ENCODE results near the gene RABGGTA.

Gene RABGGTA

GRCh38 chr14:24271134-24271833 lies at the start of gene RABGGTA:
RABGGTA (minus strand) TSS chr14:24271597; CDS start chr14:24271115, 482 bp downstream.
- DNase-seq (ENCODE audit: low read depth) = peak; percentile 87

- DNase-seq (ENCODE audit: low read depth) = peak; percentile 66
These were observed 45.9 kb upstream of the RABGGTA start for GRCh38 chr14:24317141-24317928.

- DNase-seq (ENCODE audit: low read depth) = no peak
These were observed 45.2 kb upstream of the RABGGTA start for GRCh38 chr14:24316597-24316950.

GRCh38 chr14:24315807-24316596 lies 44.6 kb upstream of the RABGGTA start:
- DNase-seq (ENCODE audit: low read depth) = no peak

- DNase-seq (ENCODE audit: low read depth) = no peak
These were observed 43.9 kb upstream of the RABGGTA start for GRCh38 chr14:24315243-24315806.

- DNase-seq (ENCODE audit: low read depth) = no peak
These were observed 43.2 kb upstream of the RABGGTA start for GRCh38 chr14:24314377-24315193.

GRCh38 chr14:24313913-24314312 lies 42.5 kb upstream of the RABGGTA start:
- DNase-seq (ENCODE audit: low read depth) = no peak

GRCh38 chr14:24312736-24313507 lies 41.5 kb upstream of the RABGGTA start:
- peak; percentile 64 for DNase-seq (ENCODE audit: low read depth)

GRCh38 chr14:24311837-24312615 lies 40.6 kb upstream of the RABGGTA start:
- DNase-seq (ENCODE audit: low read depth) = no peak

- peak; percentile 77 for DNase-seq (ENCODE audit: low read depth)
These were observed 39.5 kb upstream of the RABGGTA start, which contains the start of gene LTB4R for GRCh38 chr14:24310646-24311604. LTB4R (plus strand) TSS chr14:24311502; CDS start chr14:24315652, 4,150 bp downstream.

- no peak for DNase-seq (ENCODE audit: low read depth)
These were observed 38.9 kb upstream of the RABGGTA start for GRCh38 chr14:24310265-24310645.

- DNase-seq (ENCODE audit: low read depth) = no peak
These were observed 38.3 kb upstream of the RABGGTA start, which contains the start of gene LTB4R2 for GRCh38 chr14:24309538-24310264. LTB4R2 (plus strand) TSS chr14:24310140; CDS start chr14:24310665, 525 bp downstream.

- no peak for DNase-seq (ENCODE audit: low read depth)
These were observed 37.1 kb upstream of the RABGGTA start for GRCh38 chr14:24308342-24309124.

GRCh38 chr14:24307575-24308341 lies 36.4 kb upstream of the RABGGTA start, which contains the start of gene CIDEB:
CIDEB (minus strand) TSS chr14:24307977; CDS start chr14:24307858, 119 bp downstream.
- DNase-seq (ENCODE audit: low read depth) = peak; percentile 67

GRCh38 chr14:24307156-24307574 lies 35.8 kb upstream of the RABGGTA start:
- DNase-seq (ENCODE audit: low read depth) = no peak

GRCh38 chr14:24304019-24304387 lies 32.6 kb upstream of the RABGGTA start:
- no peak for DNase-seq (ENCODE audit: low read depth)

Measured in ELR (cell line).